ENCODE results near the gene TP73.

The TP73 gene

GRCh38 chr1:3689138-3689750 lies 36.9 kb downstream of the TP73 start:
- DNase-seq (ENCODE audit: low spot score): no peak

- no peak for DNase-seq (ENCODE audit: low spot score)
Observed at GRCh38 chr1:3690282-3691065, 38.2 kb downstream of the TP73 start.

DNA sequence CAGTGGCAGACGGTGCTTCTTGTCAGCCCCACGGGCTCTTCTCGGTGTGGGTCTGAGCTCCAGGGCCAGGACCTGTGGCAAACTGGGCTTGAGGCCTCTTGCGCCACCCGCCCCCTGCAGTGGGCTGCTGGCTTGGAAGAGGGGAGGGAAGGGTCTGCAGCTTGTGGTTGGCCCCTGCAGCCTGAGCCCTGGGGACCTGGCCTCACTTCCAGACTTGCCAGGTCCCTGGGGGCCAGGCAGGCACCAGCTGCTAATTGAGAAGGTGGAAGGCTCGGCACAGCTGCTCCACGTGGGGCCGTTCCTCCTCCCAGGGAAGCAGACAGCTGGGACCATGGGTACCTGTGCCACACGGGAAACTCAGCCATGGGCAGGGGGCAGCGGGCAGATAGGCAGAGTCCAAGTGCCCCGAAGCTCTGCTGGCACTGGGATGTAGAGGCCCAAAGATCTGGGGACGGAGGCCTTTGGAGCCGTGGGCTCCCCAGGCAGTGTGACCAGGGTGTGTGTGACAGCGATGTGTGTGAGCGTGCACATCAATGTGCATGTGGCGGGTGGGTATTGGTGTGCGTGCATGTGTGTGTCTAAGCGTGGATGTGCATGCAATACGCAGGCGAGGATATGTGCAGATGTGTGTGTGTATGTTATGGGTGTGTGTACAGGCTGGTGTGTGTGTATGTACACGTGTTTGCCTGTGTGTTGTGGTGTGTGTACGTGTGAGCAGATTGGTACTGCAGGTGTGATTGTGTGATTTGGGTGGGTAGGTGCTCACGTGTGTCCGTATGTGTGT lies 39.3 kb downstream of the TP73 start:
- DNase-seq (ENCODE audit: low spot score): no peak

DNA sequence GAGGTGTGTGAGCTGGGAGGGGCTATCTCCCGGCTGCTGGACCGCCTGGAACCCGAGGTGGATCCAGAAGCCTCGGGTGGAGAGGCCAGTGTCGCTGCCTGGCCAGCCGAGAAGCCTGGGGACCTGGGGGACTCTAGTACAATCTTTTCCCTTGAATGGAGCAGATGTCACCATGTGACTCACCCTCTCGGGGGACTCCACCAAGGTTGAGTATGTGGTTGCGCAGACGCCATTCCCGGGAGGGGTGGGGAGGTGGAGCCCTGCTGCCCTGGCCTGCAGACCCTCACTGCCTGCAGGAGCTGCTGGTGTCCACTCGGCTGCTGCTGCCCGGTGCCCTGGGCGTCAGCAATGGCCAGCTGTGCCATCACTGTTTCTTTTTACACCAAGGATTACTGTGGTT lies 40.3 kb downstream of the TP73 start:
- no peak for DNase-seq (ENCODE audit: low spot score)

DNA sequence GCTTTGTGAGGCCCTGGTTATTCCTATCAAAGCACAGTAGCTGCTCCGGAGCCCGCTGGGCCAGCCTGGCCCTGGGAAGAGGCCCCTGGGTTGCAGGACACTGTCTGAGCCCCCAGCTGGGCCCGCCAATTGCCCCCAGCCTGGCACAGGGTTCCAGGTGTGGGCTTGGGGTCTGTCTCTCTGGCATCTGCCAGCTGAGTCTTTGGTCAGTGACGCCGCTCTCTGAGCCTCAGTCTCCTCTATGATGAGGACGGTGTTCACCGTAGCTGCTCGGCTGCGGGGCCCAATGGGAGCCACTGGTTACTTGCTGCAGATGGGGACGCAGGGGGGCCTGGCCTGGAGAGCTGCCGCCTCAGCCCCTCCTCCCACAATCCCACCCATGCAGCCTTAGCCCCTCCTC lies 41.0 kb downstream of the TP73 start:
- no peak for DNase-seq (ENCODE audit: low spot score)

GRCh38 chr1:3695326-3696217 lies 43.3 kb downstream of the TP73 start:
- DNase-seq (ENCODE audit: low spot score): peak; percentile 6

GRCh38 chr1:3696689-3697088 lies 44.4 kb downstream of the TP73 start:
- no peak for DNase-seq (ENCODE audit: low spot score)

DNA sequence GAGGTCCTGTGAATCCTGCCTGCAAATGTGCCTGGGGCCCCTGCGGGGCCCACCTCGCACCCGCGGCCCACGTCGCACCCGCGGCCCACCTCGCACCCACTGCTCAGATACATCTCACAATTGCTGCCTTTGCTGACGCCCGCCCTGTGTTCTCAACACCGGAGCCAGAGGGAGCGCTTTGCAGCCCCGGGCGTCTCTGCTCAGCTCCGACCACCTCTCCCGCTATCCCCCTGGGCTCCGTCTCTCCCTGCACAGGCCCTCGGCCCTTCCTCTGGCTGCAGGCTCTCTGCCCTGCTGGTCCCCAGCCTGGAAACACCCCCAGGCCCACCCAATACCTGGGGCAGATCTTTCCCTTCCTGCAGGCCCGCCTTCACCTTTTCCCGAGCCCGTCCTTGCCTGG lies 44.8 kb downstream of the TP73 start:
- no peak for DNase-seq (ENCODE audit: low spot score)

- DNase-seq (ENCODE audit: low spot score): no peak
Observed at GRCh38 chr1:3697810-3698209, 45.5 kb downstream of the TP73 start.

DNA sequence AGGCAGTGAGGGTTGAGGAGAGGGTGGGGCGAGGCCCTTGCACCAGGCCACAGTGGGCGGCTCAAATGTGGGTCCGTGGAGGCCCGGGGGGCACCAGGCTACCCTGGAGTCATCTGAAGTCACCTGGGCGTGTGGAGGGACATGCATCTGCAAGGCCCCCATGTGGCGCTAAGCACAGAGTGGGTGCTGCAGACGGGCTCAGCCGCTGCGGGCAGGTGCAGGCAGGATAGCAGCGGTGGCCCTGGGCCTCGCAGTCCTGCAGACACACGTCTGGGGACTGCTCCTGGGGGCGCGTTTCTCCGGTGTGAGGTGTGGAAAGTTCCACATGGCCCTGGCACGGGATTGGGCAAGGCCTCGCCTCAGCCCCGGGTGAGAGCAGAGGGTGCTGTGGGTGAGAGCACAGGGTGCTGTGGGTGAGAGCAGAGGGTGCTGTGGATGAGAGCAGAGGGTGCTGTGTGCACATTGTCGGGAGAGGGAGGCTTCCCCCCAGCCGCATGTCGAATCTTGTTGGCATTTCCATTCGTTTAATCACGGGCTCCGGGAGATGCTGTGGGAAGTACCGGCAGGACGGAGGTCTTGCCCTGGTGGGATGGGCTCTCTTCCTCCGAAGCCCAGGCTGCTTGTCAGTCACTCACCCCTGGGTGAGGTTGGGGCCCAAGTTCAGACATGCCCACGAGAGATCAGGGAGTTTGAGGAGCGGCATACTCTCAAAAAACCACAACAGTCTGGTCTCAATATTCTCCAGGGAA lies 46.5 kb downstream of the TP73 start:
- DNase-seq (ENCODE audit: low spot score): no peak

DNA sequence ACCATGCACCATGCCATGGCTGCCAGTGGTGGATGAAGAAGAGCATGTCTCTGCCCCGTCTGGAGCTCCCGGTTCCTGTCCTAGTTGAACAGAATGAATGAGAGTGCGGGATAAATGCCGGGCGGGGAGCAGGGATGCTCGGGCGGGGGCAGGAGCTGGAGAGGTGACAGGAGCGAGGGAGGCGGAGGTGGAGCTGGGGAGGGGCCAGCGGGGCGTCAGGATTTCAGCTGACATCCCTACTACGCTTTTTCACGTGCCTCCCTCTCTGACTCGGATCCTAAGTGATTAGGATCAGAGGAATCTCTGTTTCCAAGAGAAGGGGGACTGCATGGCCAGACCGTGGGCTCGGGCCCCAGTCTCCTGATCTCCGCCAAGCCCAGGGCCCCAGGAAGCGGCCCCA lies 47.3 kb downstream of the TP73 start:
- no peak for DNase-seq (ENCODE audit: low spot score)

GRCh38 chr1:3700631-3701030 lies 48.3 kb downstream of the TP73 start:
- no peak for DNase-seq (ENCODE audit: low spot score)

DNA sequence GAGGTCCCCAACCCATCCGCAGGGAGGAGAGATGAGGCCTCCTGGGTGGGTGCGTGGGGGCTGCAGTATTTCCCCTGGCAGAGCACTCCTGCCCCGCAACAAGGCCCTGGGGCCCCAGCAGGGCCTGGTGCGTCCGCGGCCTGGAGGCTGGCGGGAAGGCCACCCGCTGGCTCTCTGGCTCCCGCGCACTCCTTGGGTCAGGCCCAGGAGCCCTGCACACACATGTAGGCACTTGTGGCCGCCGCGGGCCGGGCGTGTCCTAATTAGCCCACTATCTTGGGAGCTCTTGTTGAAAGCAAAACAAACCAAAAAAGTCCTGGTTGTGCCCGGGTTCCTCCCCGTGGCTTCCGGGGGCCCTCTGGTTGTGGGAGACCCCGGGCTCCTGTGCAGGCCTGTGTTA lies 50.2 kb downstream of the TP73 start:
- no peak for DNase-seq (ENCODE audit: low spot score)

- DNase-seq (ENCODE audit: low spot score): no peak
Observed at GRCh38 chr1:3702990-3703728, 50.8 kb downstream of the TP73 start.

GRCh38 chr1:3703786-3704371 lies 51.6 kb downstream of the TP73 start:
- no peak for DNase-seq (ENCODE audit: low spot score)

DNA sequence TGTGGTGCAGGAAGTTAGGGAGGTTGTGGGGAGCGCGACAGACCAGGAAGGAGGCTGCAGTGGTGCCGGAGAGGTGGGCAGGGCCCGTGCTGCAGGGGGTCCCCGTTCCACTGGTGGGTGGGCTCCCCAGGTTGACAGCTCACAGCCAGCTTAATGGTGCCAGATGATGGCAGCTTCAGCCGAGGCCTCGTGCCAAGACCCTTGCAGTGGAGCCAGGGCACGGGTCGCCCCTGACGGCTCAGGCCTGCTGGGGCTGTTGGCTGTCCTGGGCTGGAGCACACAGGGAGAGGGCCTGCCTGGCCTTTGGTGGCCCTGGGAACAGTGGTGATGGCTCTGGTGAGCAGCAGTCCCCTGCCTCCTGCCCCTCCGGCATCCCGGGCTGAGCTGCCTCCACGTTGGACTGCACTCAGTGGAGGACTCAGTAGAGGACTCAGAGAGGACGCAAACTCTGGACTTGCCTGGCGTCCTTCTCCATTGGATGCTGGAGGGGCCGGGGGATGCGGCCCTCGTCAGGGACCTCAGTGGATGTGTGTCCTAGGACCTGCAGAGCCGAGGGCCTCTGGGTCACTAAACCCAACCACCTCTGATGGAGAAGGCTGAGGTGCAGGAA lies 53.1 kb downstream of the TP73 start:
- DNase-seq (ENCODE audit: low spot score): no peak

GRCh38 chr1:3706651-3707297 lies 54.5 kb downstream of the TP73 start:
- DNase-seq (ENCODE audit: low spot score): no peak

GRCh38 chr1:3707298-3707938 lies 55.1 kb downstream of the TP73 start:
- no peak for DNase-seq (ENCODE audit: low spot score)

DNA sequence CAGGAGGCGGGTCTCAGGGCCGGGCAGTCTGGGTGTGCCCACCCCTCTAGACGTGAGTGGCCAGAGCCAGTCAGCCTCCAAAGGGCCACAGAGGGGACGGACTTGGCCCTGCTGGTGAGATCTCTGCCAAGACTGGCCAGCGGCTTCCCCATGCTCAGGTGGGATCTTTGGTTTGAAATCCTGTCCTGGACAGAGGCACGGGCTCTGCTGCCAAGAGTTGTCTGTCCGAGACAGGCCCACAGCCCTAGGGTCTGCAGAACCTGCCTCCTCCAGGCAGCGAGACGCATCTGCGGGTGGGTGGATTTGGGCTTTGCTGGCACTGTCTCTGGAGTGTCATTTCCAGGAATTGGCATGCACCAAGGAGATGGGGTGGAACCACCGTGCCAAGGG lies 55.6 kb downstream of the TP73 start:
- DNase-seq (ENCODE audit: low spot score): no peak

All from hematopoietic multipotent progenitor cell treated with erythropoietin and hydrocortisone succinate and interleukin-3 and kit ligand, for 17 days (in vitro differentiated cells).